Measurements from ENCODE around the gene OR2Y1. TPM values are rescaled to one million over a fixed set of nuclear protein-coding genes. Genes with fewer than 3 reads are reported as not detected.
"Not testable (repeated sequence)": the region's sequence is repeated elsewhere in the genome, so short reads cannot be mapped to it uniquely, and the experiment has no call there.

OR2Y1 gene
- total RNA-seq, 2 experiments from 2014 or later: not detected

- peak; percentile 41 for ATAC-seq
- Mint-ChIP-seq H3K4me1 (peaks cover 39% of the 10 kb centered on the region), H3K36me3 (peaks cover 9% of the 10 kb centered on the region), H3K27ac (peak overlapping the region; percentile 25), H3K27me3 (peaks cover 36% of the 10 kb centered on the region), H3K4me3 (no peak overlapping the region), H3K9me3 (ENCODE audit: low read depth) (peaks cover 3% of the 10 kb centered on the region)
- CTCF ChIA-PET: interaction anchor here (0.8 to 2.6 kb wide), 22 partner anchors 10 to 154 kb away, joined by 3 to 12 read pairs (median 4); partner anchors contain the start of gene ZFP62
- DNase-seq: peak; percentile 58
These were observed 20.9 kb downstream of the OR2Y1 start for GRCh38 chr5:180718810-180719453.

DNA sequence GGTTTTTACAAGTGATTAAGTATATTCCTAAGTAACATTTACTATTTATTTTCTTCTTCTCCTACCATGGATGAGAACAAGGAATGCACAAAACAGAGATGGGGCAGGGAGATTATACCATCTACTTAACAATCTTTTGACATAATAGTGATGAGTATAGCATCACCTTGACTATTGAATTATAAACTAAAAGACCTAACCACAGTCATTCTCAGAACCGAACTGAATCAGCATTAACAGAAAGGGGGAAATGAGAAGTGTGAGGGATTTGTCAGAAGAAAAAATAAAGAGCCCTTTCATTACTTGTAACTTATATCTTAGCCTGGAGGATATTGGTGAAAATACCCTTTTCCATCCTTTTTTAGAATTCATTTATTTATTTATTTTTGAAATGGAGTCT is 21.9 kb downstream of the OR2Y1 start:
- ATAC-seq (peak; percentile 79), DNase-seq (no peak)
- Mint-ChIP-seq H3K36me3 (peaks cover 9% of the 10 kb centered on the region), H3K4me3 (no peak overlapping the region), H3K4me1 (peaks cover 31% of the 10 kb centered on the region), H3K27me3 (peaks cover 44% of the 10 kb centered on the region), H3K9me3 (ENCODE audit: low read depth) (peaks cover 7% of the 10 kb centered on the region), H3K27ac (peak overlapping the region; percentile 55)
- CTCF ChIA-PET: interaction anchor here (0.6 to 2.6 kb wide), 14 partner anchors 9 to 153 kb away, joined by 3 to 12 read pairs (median 3); partner anchors contain the start of gene MGAT1

- no peak for DNase-seq
- Mint-ChIP-seq H3K36me3 (no peaks in the 10 kb centered on the region), H3K4me1 (no peaks in the 10 kb centered on the region), H3K4me3 (no peak overlapping the region), H3K27me3 (peaks cover 9% of the 10 kb centered on the region), H3K27ac (no peak overlapping the region), H3K9me3 (ENCODE audit: low read depth) (no peaks in the 10 kb centered on the region)
- no peak for ATAC-seq
- CTCF ChIA-PET: interaction anchor here (1.8 kb wide), 1 partner anchor 14 kb away, joined by 6 read pairs; no protein-coding TSS in a partner anchor
These were observed 35.5 kb downstream of the OR2Y1 start for GRCh38 chr5:180704362-180704761.

GRCh38 chr5:180703912-180704311 is 35.9 kb downstream of the OR2Y1 start:
- Mint-ChIP-seq H3K9me3 (ENCODE audit: low read depth) (no peaks in the 10 kb centered on the region), H3K27ac (no peak overlapping the region), H3K36me3 (no peaks in the 10 kb centered on the region), H3K27me3 (peaks cover 11% of the 10 kb centered on the region), H3K4me3 (no peak overlapping the region), H3K4me1 (no peaks in the 10 kb centered on the region)
- DNase-seq: no peak
- CTCF ChIA-PET: interaction anchor here (1.8 kb wide), 1 partner anchor 14 kb away, joined by 6 read pairs; no protein-coding TSS in a partner anchor
- ATAC-seq: no peak

DNA sequence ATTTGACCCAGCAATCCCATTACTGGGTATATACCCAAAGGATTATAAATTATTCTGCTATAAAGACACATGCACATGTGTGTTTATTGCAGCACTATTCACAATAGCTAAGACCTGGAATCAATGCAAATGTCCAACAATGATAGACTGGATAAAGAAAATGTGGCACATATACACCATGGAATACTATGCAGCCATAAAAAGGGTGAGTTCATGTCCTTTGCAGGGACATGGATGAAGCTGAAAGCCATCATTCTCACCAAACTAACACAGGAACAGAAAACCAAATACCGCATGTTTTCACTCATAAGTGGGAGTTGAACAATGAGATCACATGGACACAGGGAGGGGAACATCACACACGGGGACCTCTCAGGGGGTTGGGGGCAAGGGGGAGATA is 36.5 kb downstream of the OR2Y1 start:
- H3K4me1 Mint-ChIP-seq; DNase-seq; H3K27ac Mint-ChIP-seq; H3K36me3 Mint-ChIP-seq; H3K9me3 Mint-ChIP-seq (ENCODE audit: low read depth); H3K4me3 Mint-ChIP-seq; CTCF ChIA-PET; ATAC-seq: not testable (repeated sequence)
- peaks cover 11% of the 10 kb centered on the region for H3K27me3 Mint-ChIP-seq

DNA sequence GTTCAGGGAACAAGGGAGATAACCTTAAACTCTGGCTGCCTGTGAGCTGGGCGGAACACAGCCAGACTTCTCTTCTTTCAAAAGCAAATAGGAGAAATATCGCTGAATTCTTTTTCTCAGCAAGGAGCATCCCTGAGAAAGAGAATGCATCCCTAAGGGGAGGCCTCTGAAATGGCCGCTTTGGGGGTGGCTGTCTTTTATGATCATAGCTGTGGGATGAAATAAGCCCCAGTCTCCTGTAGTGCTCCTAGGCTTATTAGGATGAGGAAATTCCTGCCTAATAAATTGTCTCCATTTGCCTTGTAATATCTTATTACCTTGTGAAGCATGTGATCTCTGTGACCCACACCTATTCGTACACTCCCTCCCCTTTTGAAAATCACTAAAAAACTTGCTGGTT is 39.4 kb downstream of the OR2Y1 start:
- H3K4me3 Mint-ChIP-seq; DNase-seq; H3K9me3 Mint-ChIP-seq (ENCODE audit: low read depth); H3K27ac Mint-ChIP-seq; ATAC-seq; H3K4me1 Mint-ChIP-seq; H3K36me3 Mint-ChIP-seq: not testable (repeated sequence)
- peaks cover 18% of the 10 kb centered on the region for H3K27me3 Mint-ChIP-seq
- CTCF ChIA-PET: interaction anchor here (1.1 kb wide), 1 partner anchor 372 kb away, joined by 3 read pairs; no protein-coding TSS in a partner anchor

- H3K27ac Mint-ChIP-seq: no peak overlapping the region
- CTCF ChIA-PET: no interaction called here
- H3K4me3 Mint-ChIP-seq: no peak overlapping the region
These were observed 40.8 kb downstream of the OR2Y1 start for GRCh38 chr5:180699042-180699441.

GRCh38 chr5:180696116-180696515 is 43.7 kb downstream of the OR2Y1 start:
- Mint-ChIP-seq H3K4me1 (no peaks in the 10 kb centered on the region), H3K4me3 (no peak overlapping the region), H3K9me3 (ENCODE audit: low read depth) (peaks cover 3% of the 10 kb centered on the region), H3K27me3 (peaks cover 37% of the 10 kb centered on the region), H3K27ac (no peak overlapping the region), H3K36me3 (no peaks in the 10 kb centered on the region)
- ATAC-seq (no peak), DNase-seq (no peak)
- CTCF ChIA-PET: no interaction called here

More at GRCh38 chr5:180699042-180699441, 40.8 kb downstream of the OR2Y1 start:
- Mint-ChIP-seq H3K9me3 (ENCODE audit: low read depth) (peaks cover 3% of the 10 kb centered on the region), H3K36me3 (no peaks in the 10 kb centered on the region), H3K4me1 (no peaks in the 10 kb centered on the region), H3K27me3 (peaks cover 28% of the 10 kb centered on the region)
- ATAC-seq (no peak), DNase-seq (no peak)

DNA sequence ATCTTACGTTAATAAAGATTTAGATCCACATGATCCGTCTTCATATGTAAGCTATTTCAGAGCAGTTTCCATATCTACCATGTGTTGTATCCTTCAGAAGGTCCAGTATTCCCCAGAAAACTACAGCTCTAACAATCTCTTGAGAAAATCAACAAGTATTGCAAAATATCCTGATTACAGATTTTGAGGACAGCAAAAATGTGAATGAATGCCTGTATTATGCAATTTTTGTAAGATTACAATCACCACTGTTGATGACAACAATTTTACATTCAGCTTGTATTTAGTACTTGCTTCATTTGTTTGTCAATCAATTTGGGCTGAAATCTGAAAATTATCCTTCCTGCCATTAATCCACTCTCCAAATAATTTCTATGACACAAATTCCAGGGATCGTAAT is 47.4 kb downstream of the OR2Y1 start:
- no peak for DNase-seq
- CTCF ChIA-PET: interaction anchor here (0.7 kb wide), 1 partner anchor 26 kb away, joined by 3 read pairs; no protein-coding TSS in a partner anchor
- peaks cover 3% of the 10 kb centered on the region for H3K9me3 Mint-ChIP-seq (ENCODE audit: low read depth)
- H3K4me1 Mint-ChIP-seq: peaks cover 19% of the 10 kb centered on the region
- H3K27me3 Mint-ChIP-seq: peaks cover 37% of the 10 kb centered on the region
- ATAC-seq: no peak
- no peaks in the 10 kb centered on the region for H3K36me3 Mint-ChIP-seq
- no peak overlapping the region for H3K27ac Mint-ChIP-seq
- no peak overlapping the region for H3K4me3 Mint-ChIP-seq

- no peak for DNase-seq
- H3K4me1 Mint-ChIP-seq: peaks cover 19% of the 10 kb centered on the region
- H3K9me3 Mint-ChIP-seq (ENCODE audit: low read depth): no peaks in the 10 kb centered on the region
- H3K36me3 Mint-ChIP-seq: no peaks in the 10 kb centered on the region
- no peak overlapping the region for H3K27ac Mint-ChIP-seq
- H3K27me3 Mint-ChIP-seq: peaks cover 40% of the 10 kb centered on the region
- H3K4me3 Mint-ChIP-seq: no peak overlapping the region
- CTCF ChIA-PET: interaction anchor here (0.8 to 1.7 kb wide), 2 partner anchors 27 to 28 kb away, joined by 4 read pairs; no protein-coding TSS in a partner anchor
- ATAC-seq: no peak
These were observed 48.8 kb downstream of the OR2Y1 start for GRCh38 chr5:180691046-180691445.

DNA sequence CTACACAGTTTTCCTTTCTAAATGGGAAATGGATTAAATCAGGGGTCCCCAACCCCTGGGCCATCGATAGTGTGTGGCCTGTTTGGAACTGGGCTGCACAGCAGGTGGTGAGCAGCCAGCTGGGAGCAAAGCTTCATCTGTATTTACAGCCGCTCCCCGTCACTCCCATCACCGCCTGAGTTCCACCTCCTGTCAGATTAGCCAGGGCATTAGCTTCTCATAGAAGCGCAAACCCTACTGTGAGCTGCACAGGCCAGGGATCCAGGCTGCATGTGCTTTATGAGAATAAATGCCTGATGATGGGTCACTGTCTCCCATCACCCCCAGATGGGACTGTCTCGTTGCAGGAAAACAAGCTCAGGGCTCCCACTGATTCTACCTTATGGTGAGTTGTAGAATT is 49.3 kb downstream of the OR2Y1 start:
- CTCF ChIA-PET: interaction anchor here (1.7 kb wide), 1 partner anchor 28 kb away, joined by 4 read pairs; no protein-coding TSS in a partner anchor
- H3K27me3 Mint-ChIP-seq: peaks cover 44% of the 10 kb centered on the region
- ATAC-seq: no peak
- peaks cover 19% of the 10 kb centered on the region for H3K4me1 Mint-ChIP-seq
- no peak overlapping the region for H3K4me3 Mint-ChIP-seq
- no peaks in the 10 kb centered on the region for H3K9me3 Mint-ChIP-seq (ENCODE audit: low read depth)
- DNase-seq: no peak
- H3K27ac Mint-ChIP-seq: no peak overlapping the region
- no peaks in the 10 kb centered on the region for H3K36me3 Mint-ChIP-seq

DNA sequence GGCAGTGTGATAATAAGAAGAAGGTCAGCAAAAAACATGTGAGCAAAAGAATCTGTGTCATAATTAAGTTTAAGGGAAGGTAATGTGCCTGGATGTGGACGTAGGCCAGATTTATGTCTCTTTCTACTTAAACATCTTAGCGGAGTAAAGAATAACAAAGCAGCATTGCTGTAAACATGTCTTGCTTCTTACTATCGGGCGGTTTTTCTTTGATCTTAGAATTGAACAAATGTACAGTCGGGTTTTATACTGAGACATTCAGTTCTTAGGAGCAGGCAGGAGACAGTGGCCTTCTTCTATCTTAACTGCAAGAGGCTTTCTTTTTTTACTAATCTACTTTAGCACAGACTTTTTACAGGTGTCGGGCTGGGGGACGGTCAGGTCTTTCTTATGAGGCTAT is 50.1 kb downstream of the OR2Y1 start:
- Mint-ChIP-seq H3K4me1 (peaks cover 19% of the 10 kb centered on the region), H3K36me3 (no peaks in the 10 kb centered on the region), H3K9me3 (ENCODE audit: low read depth) (no peaks in the 10 kb centered on the region), H3K4me3 (no peak overlapping the region), H3K27ac (peak overlapping the region; percentile 61), H3K27me3 (peaks cover 41% of the 10 kb centered on the region)
- CTCF ChIA-PET: no interaction called here
- ATAC-seq: no peak
- DNase-seq: no peak
